Skeletal muscle tissue (tissue), 4 donors: ENCODE data around the gene CHAT. TPM values are rescaled to one million over a fixed set of nuclear protein-coding genes. Genes with fewer than 3 reads are reported as not detected.

ENCODE experiments used
- H3K27ac ChIP-seq: one replicate; pipeline ENCODE4 v1.7.0; 2013; ENCODE audit warnings: mild to moderate bottlenecking, low read depth, low read length, inconsistent platforms
- H3K27me3 ChIP-seq, 3 donors: one replicate each; pipeline ENCODE4 v1.7.0; 2013; ENCODE audit warnings: low read length in 3 of 3; ENCODE audit not compliant: control insufficient read depth in 3 of 3, insufficient read depth in 3 of 3
- H3K36me3 ChIP-seq, 3 donors: one replicate each; pipeline ENCODE4 v1.7.0; 2013; ENCODE audit warnings: low read length in 3 of 3; ENCODE audit not compliant: control insufficient read depth in 3 of 3, insufficient read depth in 3 of 3
- H3K4me1 ChIP-seq, 3 donors: one replicate each; pipeline ENCODE4 v1.7.0; 2013; ENCODE audit warnings: low read length in 3 of 3, mild to moderate bottlenecking in 3 of 3; ENCODE audit not compliant: control insufficient read depth in 3 of 3, insufficient read depth in 3 of 3
- H3K4me3 ChIP-seq, 3 donors: one replicate each; pipeline ENCODE4 v1.7.0; 2013; ENCODE audit warnings: low read length in 3 of 3
- H3K9ac ChIP-seq, 3 donors: one replicate each; pipeline ENCODE4 v1.7.0; 2013; ENCODE audit warnings: low read length in 3 of 3, mild to moderate bottlenecking in 3 of 3, moderate library complexity in 2 of 3, low read depth in 1 of 3
- H3K9me3 ChIP-seq, 3 donors: one replicate each; pipeline ENCODE4 v1.7.0; 2013; ENCODE audit warnings: low read length in 3 of 3; ENCODE audit not compliant: control insufficient read depth in 3 of 3
- total RNA-seq: library from RNA; depleted of rRNA; stranded (reverse); fragments of >200 nt; gene quantifications from one replicate; pipeline ENCODE4 v1.2.3, GENCODE V29; 2014
- donor health status: Osteomylitis.

CHAT gene
- not detected for total RNA-seq

DNA sequence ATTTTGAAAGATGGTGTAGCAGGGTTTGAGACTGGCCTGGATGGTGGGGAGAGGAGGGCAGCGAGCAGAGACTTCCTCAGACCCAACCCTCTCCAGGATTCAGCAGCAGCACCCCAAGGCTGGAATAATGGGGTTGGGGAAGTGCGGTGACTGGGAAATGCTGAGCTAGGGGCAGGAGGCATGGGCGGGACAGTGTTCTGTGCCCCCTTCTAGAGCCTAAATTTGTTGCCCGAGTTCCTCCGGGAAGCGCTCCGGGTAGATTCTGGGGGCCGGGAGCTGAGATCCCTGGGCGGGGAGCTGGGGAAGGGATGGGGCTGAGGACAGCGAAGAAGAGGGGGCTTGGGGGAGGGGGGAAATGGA lies at the start of gene CHAT:
Gene CHAT, plus strand, starts transcription at position 156 of the 360 bp plus-strand sequence. Its CDS starts 153 bp downstream, at position 309.
- H3K36me3 ChIP-seq, result no peaks in the 10 kb centered on the region
- H3K4me1 ChIP-seq, result peaks cover 6 to 18% (median 10%) of the 10 kb centered on the region in 3 donors
- no peaks in the 10 kb centered on the region for H3K9me3 ChIP-seq
- H3K4me3 ChIP-seq, result no peak within 1 kb of the TSS
- no peak within 1 kb of the TSS for H3K9ac ChIP-seq
- no peak within 1 kb of the TSS for H3K27ac ChIP-seq
- peaks cover 84 to 87% (median 85%) of the 10 kb centered on the region in 3 donors for H3K27me3 ChIP-seq

DNA sequence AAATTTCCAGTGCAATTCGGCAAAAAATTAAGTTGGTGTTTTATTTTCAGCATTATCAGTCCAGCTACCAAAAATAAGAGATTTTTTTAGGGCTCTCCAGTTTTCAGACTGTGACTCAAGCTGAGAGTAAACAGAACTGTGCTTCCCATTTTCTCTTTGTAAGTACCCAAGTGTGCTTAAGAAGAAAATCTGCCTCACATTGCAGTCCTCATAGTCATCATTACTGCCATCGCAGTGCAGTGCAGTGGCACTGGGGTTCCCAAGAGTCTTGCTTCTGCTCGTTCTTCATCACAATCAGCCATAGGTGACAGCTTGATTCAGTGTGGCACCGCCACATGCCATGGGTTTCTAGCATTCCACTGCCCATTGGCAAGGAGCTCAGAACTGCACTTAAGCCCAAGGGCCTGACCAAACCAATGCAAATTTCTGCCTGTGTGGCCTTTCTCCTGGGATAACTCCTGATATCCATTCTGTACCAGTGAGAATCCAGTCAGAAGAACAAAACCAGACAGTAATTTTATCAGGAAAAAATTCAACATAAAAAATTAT lies 49.3 kb upstream of the CHAT start:
- Histone ChIP-seq H3K4me3 (no peak overlapping the region), H3K36me3 (no peaks in the 10 kb centered on the region), H3K4me1 (no peaks in the 10 kb centered on the region), H3K27me3 (peaks cover 0 to 4% (median 3%) of the 10 kb centered on the region in 3 donors), H3K9ac (no peak overlapping the region), H3K27ac (no peak overlapping the region), H3K9me3 (no peaks in the 10 kb centered on the region)

DNA sequence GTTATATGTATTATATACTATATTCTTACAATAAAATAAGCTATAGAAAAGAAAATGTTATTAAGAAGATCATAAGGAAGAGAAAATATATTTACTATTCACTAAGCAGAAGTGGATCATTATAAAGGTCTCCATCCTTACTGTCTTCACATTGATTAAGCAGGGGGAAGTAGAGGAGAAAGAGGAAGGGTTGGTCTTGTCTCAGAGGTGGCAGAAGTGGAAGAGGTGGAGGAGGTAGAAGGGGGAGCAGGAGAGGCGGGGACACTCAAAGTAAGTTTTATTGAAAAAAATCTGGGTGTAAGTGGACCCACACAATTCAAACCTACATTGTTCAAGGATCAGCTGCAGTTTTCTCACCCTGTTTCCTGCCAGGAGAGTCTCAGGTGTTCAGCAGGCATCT lies 46.0 kb upstream of the CHAT start:
- Histone ChIP-seq H3K27ac (no peak overlapping the region), H3K36me3 (no peaks in the 10 kb centered on the region), H3K9me3 (peaks cover 0 to 2% (median 0%) of the 10 kb centered on the region in 3 donors), H3K4me3 (no peak overlapping the region), H3K9ac (no peak overlapping the region), H3K4me1 (no peaks in the 10 kb centered on the region), H3K27me3 (peaks cover 0 to 7% (median 3%) of the 10 kb centered on the region in 3 donors)

- H3K27ac ChIP-seq, result no peak overlapping the region
Measured at GRCh38 chr10:49568235-49568634, 45.6 kb upstream of the CHAT start.

GRCh38 chr10:49569031-49569631 lies 44.7 kb upstream of the CHAT start:
- Histone ChIP-seq H3K4me3 (no peak overlapping the region), H3K27ac (no peak overlapping the region), H3K9me3 (peaks cover 0 to 2% (median 0%) of the 10 kb centered on the region in 3 donors), H3K27me3 (peaks cover 0 to 4% (median 3%) of the 10 kb centered on the region in 3 donors), H3K9ac (no peak overlapping the region), H3K36me3 (no peaks in the 10 kb centered on the region), H3K4me1 (no peaks in the 10 kb centered on the region)

More at GRCh38 chr10:49568235-49568634, 45.6 kb upstream of the CHAT start:
- Histone ChIP-seq H3K4me1 (no peaks in the 10 kb centered on the region), H3K9ac (no peak overlapping the region), H3K9me3 (peaks cover 0 to 2% (median 0%) of the 10 kb centered on the region in 3 donors), H3K4me3 (no peak overlapping the region), H3K36me3 (no peaks in the 10 kb centered on the region), H3K27me3 (peaks cover 0 to 5% (median 3%) of the 10 kb centered on the region in 3 donors)

- peaks cover 0 to 2% (median 0%) of the 10 kb centered on the region in 3 donors for H3K9me3 ChIP-seq
- no peaks in the 10 kb centered on the region for H3K36me3 ChIP-seq
- no peak overlapping the region for H3K27ac ChIP-seq
- no peaks in the 10 kb centered on the region for H3K4me1 ChIP-seq
- no peak overlapping the region for H3K4me3 ChIP-seq
- peaks cover 0 to 4% (median 3%) of the 10 kb centered on the region in 3 donors for H3K27me3 ChIP-seq
- no peak overlapping the region for H3K9ac ChIP-seq
Measured at GRCh38 chr10:49571388-49571787, 42.4 kb upstream of the CHAT start.

GRCh38 chr10:49572594-49573114 lies 41.2 kb upstream of the CHAT start:
- Histone ChIP-seq H3K4me3 (peak overlapping the region in 1 of 3 donors; percentile 2), H3K9me3 (peaks cover 0 to 2% (median 0%) of the 10 kb centered on the region in 3 donors), H3K4me1 (no peaks in the 10 kb centered on the region), H3K36me3 (no peaks in the 10 kb centered on the region), H3K27ac (no peak overlapping the region), H3K27me3 (peaks cover 0 to 4% (median 3%) of the 10 kb centered on the region in 3 donors), H3K9ac (no peak overlapping the region)

- Histone ChIP-seq H3K27me3 (peaks cover 0 to 4% (median 0%) of the 10 kb centered on the region in 3 donors), H3K36me3 (no peaks in the 10 kb centered on the region), H3K9me3 (no peaks in the 10 kb centered on the region), H3K9ac (no peak overlapping the region), H3K4me1 (no peaks in the 10 kb centered on the region), H3K4me3 (no peak overlapping the region), H3K27ac (no peak overlapping the region)
Measured at GRCh38 chr10:49575489-49576072, 38.3 kb upstream of the CHAT start.

- Histone ChIP-seq H3K36me3 (no peaks in the 10 kb centered on the region), H3K9me3 (no peaks in the 10 kb centered on the region), H3K27me3 (peaks cover 0 to 4% (median 0%) of the 10 kb centered on the region in 3 donors), H3K27ac (no peak overlapping the region), H3K9ac (no peak overlapping the region), H3K4me1 (no peaks in the 10 kb centered on the region), H3K4me3 (no peak overlapping the region)
Measured at GRCh38 chr10:49577182-49577925, 36.5 kb upstream of the CHAT start.
